DMS153 (cell line): ENCODE measurements around the gene EIF2D.

Experiments used
- DNase-seq: peaks from one replicate; lab custom pipeline; 2025; lab: John Stamatoyannopoulos, UW

Gene EIF2D

GRCh38 chr1:206569556-206569955 lies 42.7 kb downstream of the EIF2D start:
- DNase-seq: no peak

DNA sequence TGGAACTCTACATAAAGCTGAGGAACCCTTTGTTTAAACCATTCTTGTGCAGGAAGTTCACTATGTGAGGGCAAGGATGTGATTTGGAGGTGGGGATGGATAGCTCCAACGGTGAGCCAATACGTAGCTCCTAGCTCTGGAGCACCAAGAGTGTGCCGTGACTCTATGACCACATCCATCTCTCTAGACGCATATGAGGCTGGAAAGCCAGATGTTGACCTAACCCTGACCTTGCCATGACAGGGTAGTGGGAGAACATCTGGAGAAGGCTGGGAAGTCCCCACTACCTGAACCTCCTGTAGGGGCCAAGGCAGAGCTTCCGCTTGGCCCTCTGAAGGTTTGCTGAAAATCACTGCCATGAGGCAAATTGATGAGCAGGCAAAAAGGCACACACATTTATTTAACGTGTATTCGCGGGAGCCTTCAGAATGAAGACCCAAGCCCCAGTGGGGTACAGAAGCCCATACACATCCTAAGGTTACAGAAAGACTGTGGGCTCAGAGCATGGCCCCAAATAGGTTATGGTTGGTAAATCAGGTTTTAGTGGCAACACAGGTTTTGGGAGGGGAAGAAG lies 43.4 kb downstream of the EIF2D start:
- DNase-seq: no peak

- DNase-seq: no peak
Observed at GRCh38 chr1:206568256-206568655, 44.0 kb downstream of the EIF2D start.

DNA sequence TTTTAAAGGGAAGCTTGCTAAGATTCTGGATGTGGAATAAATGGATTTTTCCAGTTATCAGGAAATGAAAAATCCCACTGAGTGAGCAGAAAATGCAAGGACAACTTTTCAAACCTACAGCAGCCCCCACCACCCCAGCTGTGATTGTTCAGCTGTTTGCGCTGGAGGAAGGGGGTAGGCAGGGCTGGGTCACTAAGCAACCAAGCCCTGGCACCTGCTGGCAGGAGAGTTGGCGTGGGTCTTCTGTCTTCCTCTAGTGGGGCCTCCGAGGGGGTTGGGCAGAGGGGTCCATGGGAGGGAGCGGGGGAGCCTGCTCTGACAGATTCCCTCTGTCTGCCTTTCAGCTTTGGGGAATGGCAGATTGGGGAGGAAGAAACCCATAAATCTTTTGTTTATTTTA lies 45.3 kb downstream of the EIF2D start:
- DNase-seq: peak; percentile 32

DNA sequence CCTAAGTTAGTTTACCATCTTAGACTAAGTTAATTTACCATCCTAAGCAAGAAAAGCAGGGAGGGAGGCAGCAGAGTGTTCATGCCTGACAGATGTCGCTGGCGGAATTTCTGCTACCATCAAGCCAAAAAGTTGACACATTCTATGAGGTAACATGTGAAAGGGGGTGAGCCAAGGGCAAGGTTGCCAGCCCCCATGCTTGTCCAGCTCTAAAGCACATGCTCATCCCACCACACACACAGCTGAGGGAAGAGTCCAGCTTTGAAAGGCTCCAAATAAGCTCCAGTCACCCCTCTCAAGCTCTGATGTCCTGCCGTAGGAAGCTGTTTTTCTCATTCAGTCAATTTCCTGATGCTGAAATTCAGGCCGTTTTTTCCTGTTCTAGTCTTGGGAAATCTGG lies 46.3 kb downstream of the EIF2D start:
- DNase-seq: no peak

- no peak for DNase-seq
Observed at GRCh38 chr1:206563367-206564207, 48.7 kb downstream of the EIF2D start.

- DNase-seq: no peak
Observed at GRCh38 chr1:206560007-206560716, 52.1 kb downstream of the EIF2D start.

GRCh38 chr1:206559672-206559995 lies 52.6 kb downstream of the EIF2D start:
- DNase-seq: no peak

DNA sequence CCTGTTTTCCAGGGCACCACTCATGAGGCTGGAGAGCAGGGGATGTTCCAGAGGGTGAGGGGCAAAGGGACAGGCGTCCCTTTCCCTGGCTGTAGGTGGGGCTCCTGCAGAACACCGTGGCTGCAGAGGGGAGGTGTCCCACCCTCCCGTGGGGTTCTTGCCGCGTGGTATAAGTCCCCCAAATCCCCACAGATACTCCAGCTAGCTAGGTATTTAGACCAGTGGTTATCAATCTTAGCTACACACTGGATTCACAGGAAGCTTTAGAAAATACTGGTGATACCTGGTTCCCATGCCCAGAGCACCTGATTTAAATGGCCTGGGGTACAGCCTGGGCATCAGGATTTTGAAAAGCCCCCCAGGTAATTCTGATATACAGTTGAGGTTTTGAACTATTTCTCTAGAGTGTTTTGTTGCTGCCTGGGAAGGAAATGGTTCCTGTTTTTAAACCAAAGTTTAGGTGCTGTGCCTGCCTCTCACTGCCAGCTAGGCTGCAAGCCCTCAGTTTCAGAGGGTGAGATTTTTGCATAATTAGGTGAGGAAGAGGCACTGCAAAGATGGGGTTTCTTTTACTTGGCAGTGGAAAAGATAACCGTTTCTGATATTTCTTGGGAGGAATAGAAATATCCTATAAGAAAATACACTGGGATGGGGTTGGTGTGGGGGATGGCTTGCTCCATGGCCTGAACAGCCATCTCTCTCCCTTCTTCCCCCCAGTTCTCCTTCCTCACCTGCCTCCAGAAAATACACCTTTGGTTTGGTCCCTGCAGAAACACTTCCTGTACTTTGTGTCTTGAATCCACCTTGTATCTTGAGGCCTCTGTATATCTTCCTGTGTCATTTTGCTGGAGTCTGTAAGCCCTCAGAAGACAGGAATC lies 53.2 kb downstream of the EIF2D start:
- no peak for DNase-seq

GRCh38 chr1:206557636-206558473 lies 54.4 kb downstream of the EIF2D start:
- no peak for DNase-seq

- DNase-seq: peak; percentile 64
Observed at GRCh38 chr1:206556750-206557635, 55.3 kb downstream of the EIF2D start.

GRCh38 chr1:206556047-206556749 lies 56.1 kb downstream of the EIF2D start:
- peak; percentile 17 for DNase-seq

DNA sequence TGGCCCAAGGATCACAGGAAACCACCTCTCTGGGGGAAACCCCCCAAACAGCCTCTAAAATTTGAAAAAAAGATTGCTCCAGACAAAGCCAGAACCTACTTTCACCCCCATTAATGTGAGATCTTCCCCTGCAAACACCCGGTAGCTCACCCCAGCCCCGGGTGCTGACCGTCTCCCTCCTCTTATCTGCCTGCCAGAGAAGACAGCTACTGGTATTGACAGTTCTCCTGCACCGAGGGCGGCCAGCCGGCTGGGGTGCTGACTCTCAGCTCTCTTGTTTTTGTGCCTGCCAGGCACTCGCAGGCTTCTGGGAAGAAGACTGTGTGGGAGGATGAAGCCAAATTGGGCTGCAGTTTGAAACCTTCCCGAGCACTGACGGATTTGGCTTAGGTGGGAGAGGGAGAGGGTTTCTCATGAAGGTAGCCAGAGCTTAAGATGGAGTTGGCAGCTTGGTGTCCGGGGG lies 56.8 kb downstream of the EIF2D start:
- no peak for DNase-seq

GRCh38 chr1:206554701-206555472 lies 57.4 kb downstream of the EIF2D start:
- DNase-seq: no peak

- DNase-seq: no peak
Observed at GRCh38 chr1:206554211-206554610, 58.1 kb downstream of the EIF2D start.

DNA sequence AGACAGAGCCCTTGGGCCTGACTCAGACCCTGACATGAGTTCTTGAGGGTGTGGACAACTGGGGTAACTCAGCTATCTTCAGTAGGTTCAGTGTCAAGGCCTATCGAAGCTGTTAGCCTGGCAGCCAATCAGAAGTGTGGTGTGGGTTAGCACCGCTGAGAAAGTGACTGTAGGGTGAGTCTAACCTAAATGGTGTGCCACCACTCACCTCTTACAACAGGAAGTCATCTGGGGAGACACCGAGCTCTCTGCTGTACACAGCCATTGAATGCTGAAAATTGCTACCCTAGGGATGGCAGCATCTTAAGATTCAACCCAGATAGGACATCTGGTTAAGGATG lies 60.3 kb downstream of the EIF2D start:
- DNase-seq: no peak

DNA sequence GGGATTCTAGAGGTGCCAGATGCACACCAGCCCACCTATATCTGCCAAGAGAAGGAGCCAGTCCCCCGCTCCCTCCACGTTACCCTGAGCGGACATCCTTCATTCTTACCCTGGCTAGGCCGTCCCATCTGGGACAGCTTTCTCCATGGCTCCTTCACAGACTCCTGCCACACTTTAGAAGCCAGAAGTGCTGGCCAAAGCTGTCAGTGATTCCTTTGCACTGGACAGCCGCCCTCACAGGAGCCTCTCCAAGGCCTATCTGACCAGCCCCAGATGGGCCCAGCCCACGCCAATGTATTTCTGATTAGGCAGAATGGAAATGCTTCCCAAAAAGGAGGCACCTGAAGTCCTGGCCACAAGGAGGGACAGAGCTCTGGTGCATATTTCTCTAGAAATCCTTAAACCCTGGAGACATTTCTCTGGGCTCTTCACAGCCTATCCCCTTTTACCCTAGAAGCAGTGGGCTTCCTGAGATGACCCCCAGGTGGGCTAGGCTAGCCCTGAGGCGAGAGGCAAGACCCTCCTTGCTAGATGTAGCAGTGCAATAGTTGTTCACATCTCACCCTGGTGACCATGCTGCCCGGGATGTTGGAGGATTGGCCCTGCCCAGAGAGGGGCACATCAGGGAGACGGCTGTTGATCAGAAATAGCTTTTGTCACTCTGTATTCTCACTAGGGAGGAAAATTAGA lies 60.8 kb downstream of the EIF2D start:
- DNase-seq: no peak

- peak; percentile 92 for DNase-seq
Observed at GRCh38 chr1:206550446-206550845, 61.8 kb downstream of the EIF2D start.
